ENCODE measurements around the gene CCDC68. TPM values are rescaled to one million over a fixed set of nuclear protein-coding genes. Genes with fewer than 3 reads are reported as not detected.

Gene CCDC68
- total RNA-seq, 1 experiment from 2014 or later = not detected

- TF ChIP-seq EZH2 (IDR thresholded peaks at IDR 0.05; ENCODE audit: borderline replicate concordance, low read depth, low read length, poor library complexity, severe bottlenecking) = no peak
- no peak for TF ChIP-seq CTCF (conservative IDR thresholded peaks at IDR 0.05; ENCODE audit: low read depth, low read length)
- no peaks in the 10 kb centered on the region for H3K9me3 ChIP-seq (ENCODE audit: low read depth, low read length, poor library complexity, severe bottlenecking)
- BruUV-seq (replicated peaks) = no TSS peak
- H3K27ac ChIP-seq (ENCODE audit: low read depth, low read length, poor library complexity, severe bottlenecking) = no peak overlapping the region
- H3K36me3 ChIP-seq (ENCODE audit: insufficient read depth, low read length, poor library complexity, severe bottlenecking) = no peaks in the 10 kb centered on the region
- no peaks in the 10 kb centered on the region for H3K27me3 ChIP-seq (replicated peaks; ENCODE audit: insufficient read depth, low read depth, low read length, poor library complexity)
- POLR2A ChIA-PET (ENCODE audit: low non-redundant PET) = no interaction called here
- CTCF ChIA-PET = no interaction called here
- no peaks in the 10 kb centered on the region for H3K4me1 ChIP-seq (ENCODE audit: insufficient read depth, low read length, poor library complexity, severe bottlenecking)
- no peak overlapping the region for H3K4me3 ChIP-seq (ENCODE audit: low read depth, low read length, poor library complexity, severe bottlenecking)
- intact Hi-C loops (cut with micrococcal nuclease; ENCODE audit: unreplicated experiment) = no loop called here
- DNase-seq (ENCODE audit: low spot score) = no peak
Measured at GRCh38 chr18:54939361-54939917, 19.8 kb downstream of the CCDC68 start.

GRCh38 chr18:54938506-54938905 is 20.8 kb downstream of the CCDC68 start:
- ChIA-PET CTCF (no interaction called here), POLR2A (ENCODE audit: low non-redundant PET) (no interaction called here)
- intact Hi-C loops (cut with micrococcal nuclease; ENCODE audit: unreplicated experiment) = no loop called here
- H3K27me3 ChIP-seq (replicated peaks; ENCODE audit: insufficient read depth, low read depth, low read length, poor library complexity) = no peaks in the 10 kb centered on the region
- no peaks in the 10 kb centered on the region for H3K9me3 ChIP-seq (ENCODE audit: low read depth, low read length, poor library complexity, severe bottlenecking)
- no TSS peak for BruUV-seq (replicated peaks)
- H3K4me3 ChIP-seq (ENCODE audit: low read depth, low read length, poor library complexity, severe bottlenecking) = no peak overlapping the region
- DNase-seq (ENCODE audit: low spot score) = no peak
- no peak for TF ChIP-seq CTCF (conservative IDR thresholded peaks at IDR 0.05; ENCODE audit: low read depth, low read length)
- no peak for TF ChIP-seq EZH2 (IDR thresholded peaks at IDR 0.05; ENCODE audit: borderline replicate concordance, low read depth, low read length, poor library complexity, severe bottlenecking)
- H3K4me1 ChIP-seq (ENCODE audit: insufficient read depth, low read length, poor library complexity, severe bottlenecking) = no peaks in the 10 kb centered on the region
- no peak overlapping the region for H3K27ac ChIP-seq (ENCODE audit: low read depth, low read length, poor library complexity, severe bottlenecking)
- no peaks in the 10 kb centered on the region for H3K36me3 ChIP-seq (ENCODE audit: insufficient read depth, low read length, poor library complexity, severe bottlenecking)

DNA sequence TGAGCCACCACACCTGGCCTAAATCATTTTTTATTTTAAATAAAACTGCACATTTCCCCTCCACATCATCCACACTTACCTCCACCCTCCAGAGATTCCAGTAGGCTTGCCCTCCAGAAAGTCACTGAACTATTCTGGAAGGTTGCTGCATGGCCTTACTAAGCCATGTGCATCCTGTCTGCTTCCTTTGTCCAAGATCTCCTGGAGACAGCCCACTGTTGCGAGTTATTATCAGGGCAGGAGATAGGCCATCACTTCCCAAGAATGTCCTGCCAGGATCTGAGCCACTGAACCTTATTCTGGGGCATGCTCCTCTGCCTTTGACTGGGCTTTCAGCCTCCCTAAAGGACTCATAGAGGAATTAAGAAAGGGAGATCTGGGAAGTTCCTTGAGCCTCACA is 26.8 kb downstream of the CCDC68 start:
- H3K9me3 ChIP-seq (ENCODE audit: low read depth, low read length, poor library complexity, severe bottlenecking) = no peaks in the 10 kb centered on the region
- intact Hi-C loops (cut with micrococcal nuclease; ENCODE audit: unreplicated experiment) = no loop called here
- H3K36me3 ChIP-seq (ENCODE audit: insufficient read depth, low read length, poor library complexity, severe bottlenecking) = no peaks in the 10 kb centered on the region
- ChIA-PET CTCF (no interaction called here), POLR2A (ENCODE audit: low non-redundant PET) (no interaction called here)
- TF ChIP-seq CTCF (conservative IDR thresholded peaks at IDR 0.05; ENCODE audit: low read depth, low read length) = no peak
- TF ChIP-seq EZH2 (IDR thresholded peaks at IDR 0.05; ENCODE audit: borderline replicate concordance, low read depth, low read length, poor library complexity, severe bottlenecking) = no peak
- no TSS peak for BruUV-seq (replicated peaks)
- DNase-seq (ENCODE audit: low spot score) = no peak
- no peaks in the 10 kb centered on the region for H3K27me3 ChIP-seq (replicated peaks; ENCODE audit: insufficient read depth, low read depth, low read length, poor library complexity)
- no peaks in the 10 kb centered on the region for H3K4me1 ChIP-seq (ENCODE audit: insufficient read depth, low read length, poor library complexity, severe bottlenecking)
- no peak overlapping the region for H3K4me3 ChIP-seq (ENCODE audit: low read depth, low read length, poor library complexity, severe bottlenecking)
- H3K27ac ChIP-seq (ENCODE audit: low read depth, low read length, poor library complexity, severe bottlenecking) = no peak overlapping the region

All from A673 (cell line).